ENCODE data around the gene CTDP1. TPM values are rescaled to one million over a fixed set of nuclear protein-coding genes. Genes with fewer than 3 reads are reported as not detected.

The CTDP1 gene
- total and polyA plus RNA-seq, 12 donors, result 3.8 to 23.9 (median 15.8) TPM

- no peak for TF ChIP-seq POLR2A (IDR thresholded peaks at IDR 0.05)
- Histone ChIP-seq H3K9me3 (replicated peaks in 1 of 3) (no peaks in the 10 kb centered on the region), H3K27ac (no peak overlapping the region), H3K4me3 (no peak overlapping the region), H3K27me3 (peaks cover 1% of the 10 kb centered on the region), H3K36me3 (replicated peaks in 1 of 2) (no peaks in the 10 kb centered on the region), H3K4me1 (replicated peaks in 1 of 2) (no peaks in the 10 kb centered on the region)
- DNase-seq, result peak in 3 of 7 donors; percentile 0 to 28 (median 8)
- 74 to 86% (median 82%) methylated on average over 8 to 12 of the region's 12 CpGs for WGBS, 4 donors
- intact Hi-C loops (cut with DNase I), result no loop called here
Observed at GRCh38 chr18:79631761-79632446, 47.7 kb upstream of the CTDP1 start.

- intact Hi-C loops (cut with DNase I), result no loop called here
- 87 to 92% (median 91%) methylated on average over 9 to 14 of the region's 14 CpGs for WGBS, 4 donors
- H3K36me3 ChIP-seq (replicated peaks in 1 of 2), result no peaks in the 10 kb centered on the region
- no peaks in the 10 kb centered on the region for H3K4me1 ChIP-seq (replicated peaks in 1 of 2)
- DNase-seq, result peak in 3 of 7 donors; percentile 2 to 24 (median 4)
- H3K27me3 ChIP-seq, result peaks cover 7% of the 10 kb centered on the region
- no peaks in the 10 kb centered on the region for H3K9me3 ChIP-seq (replicated peaks in 1 of 3)
- no peak overlapping the region for H3K27ac ChIP-seq
- TF ChIP-seq POLR2A (IDR thresholded peaks at IDR 0.05) (no peak), CTCF (IDR thresholded peaks at IDR 0.05) (no peak)
- no peak overlapping the region for H3K4me3 ChIP-seq
Observed at GRCh38 chr18:79632765-79633164, 46.8 kb upstream of the CTDP1 start.

GRCh38 chr18:79634186-79634585 is 45.4 kb upstream of the CTDP1 start:
- Histone ChIP-seq H3K27me3 (peaks cover 17% of the 10 kb centered on the region), H3K9me3 (replicated peaks in 1 of 3) (no peaks in the 10 kb centered on the region), H3K4me3 (no peak overlapping the region), H3K4me1 (replicated peaks in 1 of 2) (no peaks in the 10 kb centered on the region), H3K36me3 (replicated peaks in 1 of 2) (no peaks in the 10 kb centered on the region), H3K27ac (no peak overlapping the region)
- intact Hi-C loops (cut with DNase I), result no loop called here
- TF ChIP-seq POLR2A (IDR thresholded peaks at IDR 0.05), result no peak
- no peak for TF ChIP-seq CTCF (IDR thresholded peaks at IDR 0.05)
- peak in 2 of 7 donors; percentile 5 to 23 for DNase-seq
- 79 to 92% (median 92%) methylated on average over 2 to 5 of the region's 5 CpGs; no CpG with 5 or more reads in 1 of the 4 donors for WGBS, 4 donors

- H3K27ac ChIP-seq, result no peak overlapping the region
- H3K4me1 ChIP-seq (replicated peaks in 1 of 2), result no peaks in the 10 kb centered on the region
- intact Hi-C loops (cut with DNase I), result no loop called here
- peaks cover 17% of the 10 kb centered on the region for H3K27me3 ChIP-seq
- H3K36me3 ChIP-seq (replicated peaks in 1 of 2), result no peaks in the 10 kb centered on the region
- H3K9me3 ChIP-seq (replicated peaks in 1 of 3), result no peaks in the 10 kb centered on the region
- TF ChIP-seq POLR2A (IDR thresholded peaks at IDR 0.05) (no peak), CTCF (IDR thresholded peaks at IDR 0.05) (no peak)
- peak in 2 of 7 donors; percentile 2 to 35 for DNase-seq
- no peak overlapping the region for H3K4me3 ChIP-seq
- whole genome bisulfite sequencing, 4 donors, result 83 to 87% (median 84%) methylated on average over 21 to 23 of the region's 23 CpGs
Observed at GRCh38 chr18:79634593-79635426, 44.8 kb upstream of the CTDP1 start.

Measured in adrenal gland (tissue), 12 donors.